RWPE2 (cell line): ENCODE results near the gene DLG5.

Experiments
- ATAC-seq: fragments of 200-7000 bp; cut with Tn5 transposase; 3 replicates; pipeline ENCODE4 v1.9.1; 2021; ENCODE audit warnings: low read depth
- DNase-seq: peaks from one replicate; pipeline ENCODE4 v3.0.0-alpha.2; 2020; ENCODE audit warnings: low spot score
- H3K27ac ChIP-seq: fragments of 450-650 bp; 2 replicates; pipeline ENCODE4 v1.5.1; 2017; ENCODE audit warnings: mild to moderate bottlenecking; ENCODE audit not compliant: poor library complexity, severe bottlenecking
- H3K27me3 ChIP-seq: fragments of 250-450 bp; sonication (Bioruptor Pico); 2 replicates; pipeline ENCODE4 v1.5.1; 2021; ENCODE audit warnings: mild to moderate bottlenecking, moderate library complexity; ENCODE audit not compliant: insufficient read depth, poor library complexity, severe bottlenecking
- H3K36me3 ChIP-seq: fragments of 250-450 bp; sonication (Bioruptor Pico); 2 replicates; pipeline ENCODE4 v1.5.1; 2020; ENCODE audit warnings: low read depth, mild to moderate bottlenecking, moderate library complexity
- H3K4me1 ChIP-seq: fragments of 250-450 bp; sonication (Bioruptor Pico); 2 replicates; pipeline ENCODE4 v1.5.1; 2021; ENCODE audit warnings: mild to moderate bottlenecking, moderate library complexity; ENCODE audit not compliant: insufficient read depth, poor library complexity, severe bottlenecking
- H3K4me3 ChIP-seq: fragments of 250-450 bp; sonication (Bioruptor Pico); 2 replicates; pipeline ENCODE4 v1.5.1; 2021; ENCODE audit warnings: mild to moderate bottlenecking, moderate library complexity; ENCODE audit not compliant: severe bottlenecking
- H3K9me3 ChIP-seq: fragments of 250-450 bp; sonication (Bioruptor Pico); 2 replicates; pipeline ENCODE4 v1.5.1; 2021; ENCODE audit warnings: mild to moderate bottlenecking, moderate library complexity; ENCODE audit not compliant: severe bottlenecking
- CTCF ChIP-seq: fragments of 450-650 bp; IDR thresholded peaks from one replicate; pipeline ENCODE4 v1.5.1; 2017; ENCODE audit warnings: mild to moderate bottlenecking, moderate library complexity; ENCODE audit not compliant: poor library complexity, severe bottlenecking

DLG5 gene

DNA sequence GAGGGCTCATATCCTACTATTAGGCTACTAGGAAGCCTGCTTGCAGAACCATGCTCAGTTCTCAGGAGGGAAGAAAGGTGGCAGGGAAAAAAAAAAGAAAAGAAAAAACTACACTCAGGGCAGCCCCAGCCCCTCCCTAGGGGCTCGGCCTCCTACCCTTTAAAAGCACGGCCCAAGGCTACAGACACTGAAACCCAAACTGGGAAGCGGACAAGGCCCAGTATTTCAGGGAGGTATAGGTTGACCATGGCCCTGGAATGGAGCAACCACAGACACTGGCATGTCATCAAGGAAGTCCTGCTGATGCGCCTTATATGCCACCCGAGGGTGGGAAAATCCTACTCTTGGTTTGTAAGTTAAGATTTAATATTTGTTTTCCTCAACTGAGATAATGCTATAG, 50.8 kb downstream of the DLG5 start:
- Histone ChIP-seq H3K4me3 (no peak overlapping the region), H3K4me1 (peaks cover 48% of the 10 kb centered on the region), H3K36me3 (no peaks in the 10 kb centered on the region), H3K27me3 (no peaks in the 10 kb centered on the region), H3K9me3 (no peaks in the 10 kb centered on the region), H3K27ac (peak overlapping the region; percentile 90)
- DNase-seq (no peak), ATAC-seq (no peak)
- TF ChIP-seq CTCF: no peak

DNA sequence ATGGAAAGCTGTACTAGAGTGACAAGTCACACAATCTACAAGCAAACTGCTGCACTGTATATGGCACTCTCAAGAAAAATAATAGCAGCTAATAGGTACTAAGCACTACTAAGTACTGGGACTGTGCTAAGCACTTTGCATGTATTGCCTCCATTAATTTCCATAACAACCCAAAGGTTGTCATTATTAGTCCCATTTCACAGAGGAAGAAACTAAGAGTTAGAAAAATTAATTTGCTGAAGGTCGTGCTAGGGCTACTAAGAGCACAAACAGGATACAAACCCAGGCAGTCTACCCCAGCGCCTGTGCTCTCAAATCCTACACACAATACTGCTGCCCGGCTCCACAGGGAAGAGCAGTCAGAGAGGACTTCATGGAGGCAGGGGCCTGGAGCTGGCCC, 51.7 kb downstream of the DLG5 start:
- no peak for TF ChIP-seq CTCF
- no peak for ATAC-seq

DNA sequence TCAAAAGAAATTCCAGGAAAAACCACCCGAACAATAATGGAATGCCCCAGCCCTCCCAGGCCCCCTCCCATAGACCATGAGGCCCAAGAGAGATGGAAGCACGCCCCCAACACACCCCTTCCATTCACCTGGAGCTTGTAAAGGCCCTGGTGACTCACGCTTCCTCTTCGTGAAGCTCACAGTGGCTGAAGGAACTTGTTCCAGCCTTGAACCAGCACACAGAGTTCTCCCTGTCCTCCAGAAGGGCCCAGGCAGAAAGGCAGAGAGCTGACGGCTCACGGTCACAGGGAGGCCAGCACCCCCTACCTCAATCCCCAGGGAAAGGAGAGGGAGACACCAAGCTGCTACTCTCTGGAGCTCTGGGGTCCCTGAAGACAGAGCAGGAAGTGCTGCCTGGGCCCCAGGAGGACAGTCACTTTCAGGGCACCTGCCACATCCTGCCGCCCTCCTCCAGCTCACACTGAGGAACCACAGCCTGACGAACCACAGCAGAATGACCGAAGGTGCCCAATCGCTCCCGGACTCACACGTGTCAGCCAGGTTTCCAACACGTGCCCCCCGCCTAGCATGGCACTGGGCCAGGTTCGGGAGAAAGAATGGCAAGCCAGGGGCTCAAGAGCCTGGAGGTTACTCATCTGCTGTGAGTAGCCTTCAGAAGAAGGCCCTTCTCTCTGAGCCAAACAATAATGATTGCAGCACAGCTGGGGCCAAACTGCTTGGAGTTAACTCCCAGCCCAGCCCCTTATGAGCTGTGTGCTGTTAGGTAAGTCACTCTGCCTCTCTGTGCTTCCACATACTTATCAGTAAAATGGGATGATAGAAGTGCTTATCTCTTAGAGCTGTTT, 52.8 kb downstream of the DLG5 start:
- Histone ChIP-seq H3K27ac (peak overlapping the region; percentile 90), H3K27me3 (no peaks in the 10 kb centered on the region), H3K4me1 (peaks cover 57% of the 10 kb centered on the region), H3K4me3 (no peak overlapping the region), H3K36me3 (peaks cover 6% of the 10 kb centered on the region), H3K9me3 (no peaks in the 10 kb centered on the region)
- no peak for TF ChIP-seq CTCF
- DNase-seq: peak; percentile 93
- peak; percentile 72 for ATAC-seq

More for the DNA sequence above, 51.7 kb downstream of the DLG5 start:
- no peak overlapping the region for H3K4me3 ChIP-seq
- peak overlapping the region; percentile 90 for H3K27ac ChIP-seq
- DNase-seq: no peak
- H3K4me1 ChIP-seq: peaks cover 55% of the 10 kb centered on the region
- no peaks in the 10 kb centered on the region for H3K27me3 ChIP-seq
- H3K9me3 ChIP-seq: no peaks in the 10 kb centered on the region
- no peaks in the 10 kb centered on the region for H3K36me3 ChIP-seq

- peaks cover 57% of the 10 kb centered on the region for H3K4me1 ChIP-seq
- H3K36me3 ChIP-seq: peaks cover 13% of the 10 kb centered on the region
- no peaks in the 10 kb centered on the region for H3K27me3 ChIP-seq
- DNase-seq (no peak), ATAC-seq (peak; percentile 3)
- no peak for TF ChIP-seq CTCF
- no peak overlapping the region for H3K4me3 ChIP-seq
- H3K9me3 ChIP-seq: no peaks in the 10 kb centered on the region
- peak overlapping the region; percentile 90 for H3K27ac ChIP-seq
These were observed 53.5 kb downstream of the DLG5 start for GRCh38 chr10:77872947-77873535.
